MM.1S (cell line): ENCODE results near the gene KCNA5.

ENCODE experiments used
- CTCF ChIP-seq: fragments of 300-600 bp; sonication (generic); IDR thresholded peaks from 2 replicates; pipeline ENCODE4 v1.5.1; 2016; ENCODE audit warnings: antibody characterized with exemption, low read length, mixed read lengths
- EZH2 ChIP-seq: fragments of 300-600 bp; sonication (generic); optimal IDR thresholded peaks from 2 replicates; pipeline ENCODE3; 2017; ENCODE audit warnings: low read depth, mild to moderate bottlenecking, antibody characterized with exemption, low read length, mixed read lengths

- no peak for TF ChIP-seq CTCF
- TF ChIP-seq EZH2: no peak
Observed at GRCh38 chr12:5064913-5065490, 21.3 kb downstream of the KCNA5 start.
